ENCODE data around the gene ARL3.
"Not testable (repeated sequence)": the region's sequence is repeated elsewhere in the genome, so short reads cannot be mapped to it uniquely, and the experiment has no call there.

Gene ARL3

DNA sequence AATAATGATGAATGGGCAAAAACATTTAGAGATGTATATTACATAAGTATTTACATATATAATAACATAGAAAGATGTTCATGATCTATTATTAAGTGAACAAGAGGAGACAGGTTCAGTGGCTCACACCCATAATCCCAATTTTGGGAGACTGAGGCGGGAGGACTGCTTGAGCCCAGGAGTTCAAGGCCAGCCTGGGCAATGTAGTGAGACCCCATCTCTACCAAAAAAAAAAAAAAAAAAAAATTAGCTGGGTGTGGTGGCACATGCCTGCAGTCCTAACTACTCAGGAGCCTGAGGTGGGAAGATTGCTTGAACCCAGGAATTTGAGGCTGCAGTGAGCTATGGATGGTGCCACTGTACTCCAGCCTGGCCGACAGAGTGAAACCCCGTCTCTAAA, 12.4 kb downstream of the ARL3 start:
- no peak for DNase-seq

DNA sequence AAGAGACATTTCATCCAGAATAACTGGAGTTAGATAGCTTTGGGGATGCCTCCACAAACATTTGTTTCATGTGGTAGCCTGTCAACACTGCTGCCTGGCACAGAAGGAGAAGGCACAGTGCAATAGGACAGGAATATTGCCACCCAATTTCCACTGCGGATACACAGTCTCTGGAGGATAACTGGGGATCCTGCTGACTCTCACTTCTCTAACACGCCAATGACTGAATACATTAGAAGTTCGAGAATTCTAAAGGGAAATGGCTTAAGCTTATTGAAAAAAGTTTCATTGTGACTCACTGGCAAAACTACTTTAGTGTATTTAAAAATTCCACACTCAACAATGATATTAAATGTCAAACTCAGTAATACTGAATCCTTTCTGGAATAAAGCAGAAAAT, 12.9 kb downstream of the ARL3 start:
- no peak for DNase-seq

DNA sequence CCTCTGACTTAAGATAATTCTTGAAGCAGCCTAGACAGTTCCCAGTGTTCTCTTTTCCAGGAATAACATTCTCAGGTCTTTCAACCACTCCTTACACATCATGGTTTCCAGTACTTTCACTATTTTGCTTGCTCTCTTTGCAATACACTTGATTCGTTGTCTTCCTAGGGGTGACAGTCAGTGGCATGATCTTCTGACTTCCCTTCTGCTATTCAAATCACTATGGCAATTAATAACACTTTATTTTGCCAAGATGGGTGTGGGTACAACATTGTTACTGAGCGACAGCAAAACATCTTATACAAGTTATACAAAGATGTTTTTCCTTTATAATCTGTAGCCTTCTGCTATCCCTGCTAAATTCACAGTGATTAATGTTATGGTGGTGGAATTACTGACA, 15.3 kb downstream of the ARL3 start:
- DNase-seq: no peak

DNA sequence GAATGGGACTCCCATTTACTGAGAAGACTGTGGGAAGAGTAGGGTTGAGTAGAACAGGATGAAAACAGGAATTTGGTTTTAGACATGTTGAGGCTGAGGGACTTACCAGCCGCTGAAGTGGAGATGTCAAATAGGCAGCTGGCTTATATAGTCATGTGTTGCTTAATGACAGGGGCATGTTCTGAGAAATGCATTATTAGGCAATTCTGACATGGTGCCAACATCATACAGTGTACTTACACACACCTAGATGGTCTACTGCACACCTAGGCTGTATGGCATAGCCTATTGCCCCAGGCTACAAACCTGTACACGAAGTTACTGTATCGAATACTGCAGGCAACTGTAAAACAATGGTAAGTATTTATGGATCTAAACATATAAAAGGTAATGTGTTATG, 17.5 kb downstream of the ARL3 start:
- no peak for DNase-seq

DNA sequence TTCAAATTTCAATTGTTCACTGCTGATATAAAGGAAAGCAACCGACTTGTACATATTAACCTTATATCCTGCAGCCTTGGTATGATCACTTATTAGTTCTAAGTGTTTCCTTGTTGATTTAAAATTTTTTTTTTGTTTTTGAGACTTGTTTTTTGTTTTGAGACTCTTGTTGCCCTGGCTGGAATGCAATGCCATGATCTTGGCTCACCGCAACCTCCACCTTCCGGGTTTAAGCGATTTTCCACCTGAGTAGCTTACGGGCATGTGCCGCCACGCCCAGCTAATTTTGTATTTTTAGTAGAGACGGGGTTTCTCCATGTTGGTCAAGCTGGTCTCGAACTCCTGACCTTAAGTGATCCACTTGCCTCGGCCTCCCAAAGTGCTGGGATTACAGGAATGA, 18.8 kb downstream of the ARL3 start:
- DNase-seq: not testable (repeated sequence)

DNA sequence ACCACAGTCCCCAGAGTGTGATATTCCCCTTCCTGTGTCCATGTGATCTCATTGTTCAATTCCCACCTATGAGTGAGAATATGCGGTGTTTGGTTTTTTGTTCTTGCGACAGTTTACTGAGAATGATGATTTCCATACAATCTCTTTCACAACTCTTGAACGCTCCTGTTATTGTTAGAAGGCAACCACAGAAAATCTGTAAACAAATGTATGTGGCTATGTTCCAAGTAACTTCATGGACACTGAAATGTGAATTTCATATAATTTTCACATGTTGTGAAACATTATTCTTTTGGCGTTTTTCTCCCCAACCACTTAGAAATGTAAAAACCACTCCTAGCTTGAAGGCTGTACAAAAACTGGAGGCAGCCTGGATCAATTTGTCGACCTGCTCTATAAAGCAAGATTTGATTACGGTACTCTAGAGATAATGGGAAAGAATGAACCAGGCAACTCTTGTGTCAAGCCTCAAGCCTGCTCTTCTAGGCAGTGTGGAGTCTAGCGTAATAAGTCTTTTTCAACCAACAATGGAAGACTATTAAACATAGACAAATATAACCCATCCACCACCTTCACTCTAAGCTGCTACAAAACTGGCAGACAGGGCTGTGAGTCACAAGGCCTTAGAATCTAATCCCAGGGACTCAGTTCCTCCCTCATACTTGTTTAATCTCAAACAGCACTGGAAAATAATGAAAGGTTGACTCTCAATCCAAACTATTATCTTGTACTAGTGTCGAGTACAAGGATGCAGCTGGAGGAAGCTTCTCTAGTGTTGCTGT, 22.7 kb downstream of the ARL3 start:
- DNase-seq: no peak

DNA sequence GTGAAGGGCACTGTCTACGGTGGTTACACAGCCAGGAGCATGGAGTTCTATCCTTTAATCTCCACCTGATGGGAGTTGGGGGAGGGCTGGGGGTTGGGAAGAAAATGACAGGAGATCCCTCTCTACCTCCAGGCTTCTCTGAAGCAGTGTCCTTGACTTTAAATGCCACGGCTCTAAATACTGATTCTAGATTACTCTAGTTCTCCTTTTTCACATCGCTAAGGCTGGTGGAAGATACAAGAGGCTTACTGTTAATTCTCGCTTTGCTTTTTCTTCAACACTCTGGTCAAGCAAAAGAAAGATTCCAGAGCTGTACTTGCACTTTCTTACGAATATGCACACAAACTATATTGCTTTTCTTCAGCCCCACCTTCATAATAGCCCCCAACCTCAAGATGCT, 30.5 kb downstream of the ARL3 start:
- no peak for DNase-seq

DNA sequence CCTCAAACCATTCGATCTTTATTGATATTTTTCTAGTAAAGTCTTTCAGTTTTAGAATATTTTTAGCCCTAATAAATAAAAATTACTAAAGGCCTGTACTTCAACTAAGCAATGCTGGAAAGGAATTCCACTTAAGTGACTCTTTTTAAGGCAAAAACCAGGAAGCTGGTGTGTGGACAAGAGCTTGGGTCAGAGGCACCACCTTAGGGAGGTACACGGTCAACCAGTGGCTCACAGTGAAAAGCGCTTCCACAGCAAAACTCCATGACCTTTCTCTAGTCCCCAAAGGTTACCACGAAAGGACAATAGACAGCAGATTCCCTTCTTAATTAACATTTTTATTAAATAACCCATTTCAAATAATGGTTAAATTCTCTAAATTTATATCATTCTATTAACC, 31.2 kb downstream of the ARL3 start:
- no peak for DNase-seq

DNA sequence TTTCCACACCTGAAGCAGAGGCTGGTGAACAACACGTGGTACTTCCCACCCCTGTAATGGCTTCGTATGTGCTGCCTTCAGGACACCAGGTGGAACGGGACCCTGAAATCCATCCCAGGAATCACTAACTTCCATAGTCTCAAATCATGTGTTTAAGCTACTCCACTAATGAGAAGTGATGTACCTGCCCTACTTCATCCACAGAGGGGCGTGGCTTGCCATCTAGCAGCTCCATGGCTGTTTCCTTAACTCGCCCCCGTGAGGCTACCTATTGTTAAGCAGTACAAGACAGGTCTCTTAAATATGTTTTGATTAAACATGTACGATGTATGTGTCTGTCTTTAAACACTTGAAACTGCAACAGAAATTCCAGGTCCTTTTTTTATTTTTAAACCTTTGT, 31.8 kb downstream of the ARL3 start:
- DNase-seq: no peak

DNA sequence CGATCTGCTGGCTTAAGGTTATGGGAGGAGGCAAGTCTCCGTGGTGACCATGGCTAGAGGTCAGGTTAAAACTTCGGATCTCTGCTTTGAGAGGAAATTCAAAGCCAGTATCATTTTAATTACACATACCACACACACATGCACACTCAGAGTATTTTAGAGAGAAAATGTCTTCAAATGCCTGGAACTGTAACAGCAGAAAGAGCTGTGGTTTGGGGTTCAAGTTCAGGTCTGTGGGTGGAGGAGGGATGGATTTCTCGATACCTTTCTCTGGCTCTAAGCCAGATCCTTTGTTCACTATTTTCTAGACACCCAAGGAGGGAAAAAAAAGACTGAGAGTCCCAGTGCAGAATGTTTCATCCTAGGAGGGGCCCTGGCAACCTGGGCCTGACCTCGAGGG, 32.5 kb downstream of the ARL3 start:
- DNase-seq: no peak

DNA sequence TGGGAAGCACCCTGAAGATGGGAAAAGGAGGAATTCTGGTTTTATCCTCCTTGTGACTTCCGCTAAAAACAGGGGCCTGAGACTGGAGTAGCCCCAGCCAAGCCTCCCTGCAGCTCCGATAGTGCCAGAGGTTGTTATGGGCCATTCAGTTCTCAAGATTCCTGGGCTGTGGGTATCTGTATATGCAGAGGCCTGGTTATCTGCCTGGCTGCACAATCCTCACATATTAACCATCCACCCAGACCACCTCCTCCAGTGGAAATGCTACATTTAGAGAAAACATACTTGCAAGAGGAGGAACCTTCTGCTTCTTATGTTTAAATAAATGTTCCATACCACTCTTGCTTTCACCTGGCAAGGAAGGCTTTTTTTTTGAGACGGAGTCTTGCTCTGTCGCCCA, 34.6 kb downstream of the ARL3 start:
- no peak for DNase-seq

DNA sequence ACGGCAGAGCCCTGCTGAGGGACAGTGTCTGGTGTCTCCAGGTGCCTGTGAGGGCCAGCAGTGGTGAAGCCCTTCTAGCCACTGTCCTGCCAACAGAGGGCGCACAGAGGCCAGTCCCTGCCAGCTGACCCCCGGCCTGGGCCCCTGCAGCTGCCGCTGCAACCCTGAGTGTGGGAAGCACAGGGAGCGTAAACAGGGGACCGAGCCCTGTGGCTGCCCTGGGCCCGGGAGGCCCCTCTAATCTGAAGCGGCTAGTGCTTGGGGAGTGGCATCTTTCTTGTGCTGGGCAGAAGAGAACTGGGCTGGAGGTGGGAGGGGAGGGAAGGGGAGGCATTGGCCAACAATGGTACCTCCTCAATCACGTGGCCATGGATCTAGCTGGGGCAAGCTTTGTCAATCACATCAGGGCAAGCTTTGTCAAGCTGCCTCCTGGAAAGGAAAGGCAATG, 35.3 kb downstream of the ARL3 start:
- no peak for DNase-seq

DNA sequence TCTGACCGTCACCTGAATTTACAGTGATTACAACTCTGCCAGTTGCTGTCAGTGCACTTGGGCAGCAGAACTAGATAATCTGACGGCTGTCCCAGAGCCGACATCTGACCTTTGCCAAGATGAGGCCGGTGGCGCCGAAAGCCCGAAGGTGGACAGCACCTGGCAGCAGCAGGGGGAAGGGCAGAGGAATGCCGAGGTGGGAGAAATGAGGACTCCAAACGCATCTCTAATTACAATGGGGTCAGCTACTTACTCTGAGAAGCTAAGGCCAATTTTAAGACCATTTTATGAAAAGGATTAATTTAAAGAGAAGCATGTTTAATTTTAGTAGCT, 36.2 kb downstream of the ARL3 start:
- no peak for DNase-seq

DNA sequence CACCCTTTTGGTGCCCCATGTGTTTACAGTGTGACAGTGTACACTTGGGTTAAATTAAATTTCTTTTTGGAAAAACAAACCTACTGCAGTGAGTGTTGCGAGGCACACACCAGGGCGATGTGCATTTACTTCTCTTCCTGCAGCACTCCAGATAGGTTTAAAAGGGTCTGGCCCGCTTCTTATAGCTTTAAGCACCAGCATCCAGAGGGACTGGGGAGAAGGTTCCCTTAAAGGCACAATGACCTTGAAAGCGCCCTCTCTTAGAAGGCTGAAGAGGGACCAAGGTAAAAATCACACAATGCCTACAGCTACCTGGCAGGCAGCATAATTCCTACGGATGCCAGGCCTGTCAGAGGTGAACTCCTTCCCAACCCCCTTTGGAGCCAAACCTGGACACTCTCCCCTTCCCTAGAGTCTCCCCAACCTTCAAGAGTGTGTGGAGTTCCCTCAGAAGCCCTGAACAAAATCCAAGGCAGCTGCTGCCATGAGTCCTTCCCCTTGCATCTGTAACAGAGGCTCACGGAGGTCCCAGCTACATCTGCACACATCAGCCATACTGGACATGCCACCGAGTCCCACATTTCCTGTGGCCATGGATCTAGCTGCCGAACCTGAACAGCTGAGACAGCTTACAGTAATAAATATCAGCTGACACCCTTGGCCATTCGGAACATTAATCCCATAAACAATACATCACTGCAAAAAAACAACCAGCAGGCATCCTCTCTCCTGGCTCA, 36.7 kb downstream of the ARL3 start:
- no peak for DNase-seq

DNA sequence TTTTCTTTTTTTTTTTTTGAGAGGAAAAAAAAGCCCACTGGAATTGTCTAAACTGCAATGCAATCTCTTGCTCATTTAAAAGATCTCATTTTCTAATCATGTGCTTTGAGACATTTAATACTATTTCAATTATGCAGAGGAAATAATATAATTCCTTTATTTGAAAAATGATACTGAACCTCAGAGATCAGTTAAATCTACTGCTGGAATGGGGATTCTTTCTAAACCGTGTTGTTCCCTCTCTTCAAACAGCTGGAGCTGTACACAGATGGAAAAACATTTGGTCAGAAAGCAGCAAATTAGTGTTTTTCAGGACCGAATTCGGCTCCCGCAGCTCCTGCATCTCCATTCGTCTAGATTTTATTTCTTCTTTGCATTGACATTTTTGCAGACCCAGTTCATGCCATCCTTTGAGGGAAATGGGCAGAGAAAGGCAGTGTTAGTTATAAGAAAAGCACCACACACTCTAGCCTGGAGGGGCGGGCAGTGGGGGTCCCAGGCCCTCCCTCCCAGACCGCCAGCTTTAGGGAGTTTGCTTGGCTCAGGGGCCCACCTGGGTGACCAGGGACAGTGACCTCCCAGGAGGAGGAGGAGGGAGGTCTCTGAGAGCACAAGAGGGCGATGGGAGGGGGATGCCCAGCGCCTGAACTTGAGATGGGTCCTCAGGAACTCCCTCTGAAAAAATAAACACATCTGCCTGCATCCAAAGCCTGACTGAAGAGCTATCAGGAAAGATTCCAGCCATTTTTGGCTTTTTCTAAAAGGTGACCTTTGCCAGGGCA, 37.5 kb downstream of the ARL3 start:
- DNase-seq: no peak

DNA sequence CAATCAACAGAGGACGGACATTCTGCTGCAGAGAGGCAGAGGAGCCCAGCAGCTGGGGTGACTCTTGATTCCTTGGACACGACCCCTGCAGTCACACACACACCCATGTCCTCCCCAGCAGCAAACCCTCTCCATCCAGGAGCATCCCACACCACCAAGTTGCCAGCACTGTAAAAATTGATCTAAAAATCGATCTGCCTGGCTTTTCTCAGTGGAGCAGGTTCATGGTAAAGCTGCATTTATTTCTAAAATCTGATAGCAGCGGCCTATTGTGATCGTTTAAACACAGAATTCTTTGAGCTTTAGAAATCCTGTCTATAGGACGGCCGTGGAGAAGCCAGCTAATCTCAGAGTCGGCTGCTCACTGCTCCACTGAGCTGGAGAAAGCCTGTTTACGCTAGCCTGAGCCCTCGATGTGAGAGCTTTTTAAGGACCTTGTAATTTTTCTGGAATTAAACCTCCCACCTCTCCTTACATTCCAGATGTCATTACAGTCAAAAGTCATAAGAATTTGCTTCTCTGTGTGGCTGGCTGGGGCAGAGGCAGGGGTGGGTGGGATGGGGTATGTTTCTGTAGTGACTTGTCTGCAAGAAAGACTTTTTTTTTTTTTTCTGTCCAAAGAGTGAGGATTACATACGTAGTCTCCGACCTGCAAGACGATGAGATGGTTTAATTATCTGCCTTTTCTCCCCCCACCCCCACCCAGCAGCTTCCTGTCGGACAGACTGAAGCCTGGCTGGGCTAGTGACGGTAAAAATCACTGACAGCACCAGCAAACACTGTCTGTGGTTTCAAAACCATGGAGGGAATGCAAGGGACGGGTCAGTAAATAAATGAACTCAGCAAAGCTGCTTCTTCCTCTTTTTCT, 38.3 kb downstream of the ARL3 start:
- DNase-seq: no peak

DNA sequence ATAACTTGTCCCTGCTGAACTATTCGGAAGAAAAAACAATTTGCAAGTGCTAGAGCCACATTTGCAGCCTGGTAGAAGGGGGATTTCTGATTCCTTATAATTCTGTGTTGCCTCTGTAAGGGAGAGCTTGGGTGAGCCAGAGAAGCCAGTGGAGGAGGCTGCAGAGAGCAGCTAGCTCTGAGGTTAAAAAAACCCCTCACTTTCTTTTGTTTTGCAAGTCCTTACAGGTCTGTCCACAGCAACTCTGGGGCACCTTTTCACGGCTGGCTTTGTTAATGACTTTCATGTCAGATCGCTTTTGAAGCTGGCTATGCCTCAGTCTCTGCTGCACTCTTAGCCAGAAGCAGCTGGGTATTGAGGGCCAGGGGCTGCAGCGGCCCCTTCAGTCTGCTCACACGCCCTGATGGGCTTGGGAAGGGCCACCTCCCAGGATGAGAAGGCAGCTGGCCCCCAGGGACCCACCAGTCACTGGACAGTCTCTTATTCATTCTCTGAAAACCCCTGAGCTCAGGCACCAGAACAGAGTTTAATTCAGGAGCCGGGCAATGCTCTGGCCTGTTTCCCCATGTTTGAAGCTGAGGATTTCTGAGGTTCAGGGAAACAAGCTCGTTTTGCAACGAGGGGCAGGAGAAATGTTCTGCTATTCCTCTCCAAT, 39.1 kb downstream of the ARL3 start:
- no peak for DNase-seq

DNA sequence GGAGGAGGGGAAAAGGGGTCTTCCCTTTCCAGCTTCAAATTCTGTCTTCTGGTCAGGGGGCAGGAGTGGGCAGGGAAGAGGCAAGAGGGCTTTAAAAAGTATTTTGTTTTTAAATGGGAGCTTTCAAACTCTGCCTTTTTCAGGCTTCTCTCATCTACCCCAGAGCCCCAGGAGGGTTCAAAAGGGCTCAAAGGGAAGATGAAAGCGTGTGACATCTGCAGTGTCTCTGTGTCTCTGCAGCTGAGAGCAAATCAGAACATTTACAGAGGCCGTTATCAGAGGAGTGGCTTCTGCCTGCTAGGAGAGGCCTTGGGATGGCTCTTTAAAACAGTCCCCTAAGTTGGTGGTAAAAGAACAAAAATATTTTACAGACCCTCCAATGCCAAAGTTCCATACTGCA, 39.6 kb downstream of the ARL3 start:
- DNase-seq: no peak

DNA sequence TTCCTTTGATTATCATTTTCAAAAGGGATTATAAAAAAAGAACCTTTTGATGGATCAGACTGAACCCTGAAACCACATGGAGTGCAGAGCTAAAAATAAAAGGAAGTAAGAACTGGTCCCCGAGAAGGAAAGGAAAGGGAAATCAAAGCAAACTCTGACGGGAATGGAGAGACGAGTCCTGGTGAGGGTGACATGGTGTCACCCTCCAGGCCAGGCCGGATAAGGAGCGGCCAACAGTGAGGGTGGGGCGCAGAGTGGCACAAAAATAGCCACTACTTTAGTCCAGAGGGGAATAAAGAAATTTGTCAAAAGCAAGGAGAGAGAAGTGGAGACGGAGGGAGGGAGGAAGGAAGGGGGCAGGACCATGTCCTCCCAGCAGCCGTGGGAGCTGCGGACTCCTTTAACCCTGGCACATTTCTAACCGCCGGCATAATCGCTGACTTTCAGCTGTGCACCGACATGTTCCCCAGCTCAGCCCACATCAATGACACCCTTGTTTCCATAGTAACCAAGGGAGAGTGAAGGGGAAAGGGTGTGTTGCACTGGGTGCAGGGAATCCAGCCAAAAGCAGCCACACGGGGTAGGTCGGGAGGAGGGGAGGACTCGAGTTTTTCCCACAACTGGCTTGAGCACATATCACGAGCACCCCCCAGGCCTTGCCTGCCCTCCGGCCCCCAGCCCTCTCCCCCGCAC, 40.2 kb downstream of the ARL3 start:
- no peak for DNase-seq

DNA sequence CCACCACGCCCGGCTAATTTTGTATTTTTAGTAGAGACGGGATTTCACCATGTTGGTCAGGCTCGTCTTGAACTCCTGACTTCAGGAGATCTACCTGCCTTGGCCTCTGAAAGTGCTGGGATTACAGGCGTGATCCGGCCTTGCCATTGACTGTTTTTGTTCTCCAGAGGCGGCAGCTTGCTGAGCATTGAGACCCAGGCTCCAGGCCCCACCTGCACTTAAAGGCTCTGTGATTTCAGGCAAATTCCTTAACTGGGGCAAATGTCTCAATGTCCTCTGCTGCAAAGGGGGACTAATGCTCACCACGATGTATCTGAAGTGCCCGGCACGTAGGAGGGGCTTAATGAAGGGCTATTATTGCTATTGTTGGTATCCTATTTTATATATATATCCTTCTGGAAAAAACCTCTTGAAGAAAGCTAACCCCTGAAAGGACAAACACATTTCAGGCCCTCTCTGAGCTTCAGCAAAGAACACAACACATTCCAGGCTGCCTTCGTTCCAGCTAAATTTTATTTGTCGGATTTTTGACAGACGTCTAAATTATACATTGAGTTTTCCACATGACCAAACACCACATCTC, 40.9 kb downstream of the ARL3 start:
- DNase-seq: no peak

DNA sequence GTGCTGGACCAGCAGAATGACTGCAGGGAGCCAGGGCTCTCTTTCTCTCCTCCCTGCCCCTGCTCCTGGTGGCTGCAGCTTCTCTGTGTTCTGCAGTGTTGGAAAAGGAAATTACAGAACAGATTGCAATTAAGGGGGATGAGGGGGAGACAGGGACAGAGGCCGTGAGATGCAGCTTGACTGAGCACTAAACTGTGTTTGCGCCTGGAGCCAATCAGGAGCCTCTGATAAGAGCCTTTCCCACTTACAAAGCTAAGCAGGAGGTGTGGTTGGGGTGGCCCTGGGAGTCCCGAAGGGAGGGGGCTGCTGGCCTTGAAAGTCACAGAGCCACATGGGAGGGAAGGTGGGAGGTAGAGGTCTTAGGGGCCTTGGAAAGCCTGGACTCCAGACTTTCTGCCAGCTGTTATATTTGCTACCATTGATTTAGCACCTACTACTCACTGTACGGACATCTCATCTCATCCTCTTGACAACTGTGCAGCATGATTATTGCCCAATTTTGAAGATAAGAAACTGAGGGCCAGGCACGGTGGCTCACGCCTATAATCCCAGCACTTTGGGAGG, 43.2 kb downstream of the ARL3 start:
- no peak for DNase-seq
